EL (cell line): ENCODE results near the gene USP8.

Experiments used
- DNase-seq: peaks from one replicate; pipeline ENCODE4 v3.0.0-alpha.2; 2016

Gene USP8

GRCh38 chr15:50546566-50546965 is 122.4 kb downstream of the USP8 start, which contains the start of gene USP50:
Gene USP50 (minus strand): TSS chr15:50546666. CDS start chr15:50546525, 141 bp downstream.
- DNase-seq, result no peak

- DNase-seq, result no peak
These were observed 125.1 kb downstream of the USP8 start for GRCh38 chr15:50549326-50549725.

- no peak for DNase-seq
These were observed 128.0 kb downstream of the USP8 start for GRCh38 chr15:50552238-50552637.

GRCh38 chr15:50556642-50557371 is 132.6 kb downstream of the USP8 start:
- no peak for DNase-seq

- DNase-seq, result no peak
These were observed 133.8 kb downstream of the USP8 start for GRCh38 chr15:50558012-50558411.

- DNase-seq, result no peak
These were observed 138.8 kb downstream of the USP8 start for GRCh38 chr15:50562735-50563640.

GRCh38 chr15:50563756-50564155 is 139.6 kb downstream of the USP8 start:
- DNase-seq, result no peak
